ENCODE results near the gene SIGLEC12. TPM values are rescaled to one million over a fixed set of nuclear protein-coding genes. Genes with fewer than 3 reads are reported as not detected.

Gene SIGLEC12
- polyA plus RNA-seq, 2 of the 4 experiments (the other 2 are of a cell fraction), result not detected

DNA sequence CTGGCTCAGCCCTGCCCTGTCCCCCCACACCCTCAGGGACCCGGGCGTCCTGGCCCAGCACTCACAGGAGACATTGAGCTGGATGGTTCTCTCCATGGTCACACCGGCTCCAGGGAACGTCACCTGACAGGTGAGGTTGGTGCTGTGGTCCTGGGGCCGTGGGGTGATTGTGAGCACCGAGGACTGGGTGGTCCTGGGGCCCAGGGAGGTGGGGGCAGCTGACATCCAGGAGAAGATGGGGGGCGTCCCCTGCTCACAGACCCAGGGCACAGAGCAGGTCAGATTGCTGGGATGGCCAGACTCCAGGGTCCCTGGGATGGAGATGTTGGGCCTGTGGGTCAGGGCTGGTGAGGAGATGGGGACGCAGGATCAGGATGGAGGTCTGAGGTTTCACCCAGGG, 29.0 kb upstream of the SIGLEC12 start (continued):
- TF ChIP-seq RCOR1 (IDR thresholded peaks at IDR 0.05; ENCODE audit: low read depth, low read length), result no peak
- TF ChIP-seq RFX5 (IDR thresholded peaks at IDR 0.05), result no peak
- TF ChIP-seq HOXB13 (CRISPR knock-in tag; IDR thresholded peaks at IDR 0.05; ENCODE audit: low read depth), result no peak

- WGBS (ENCODE audit: missing lambda C conversion rate), result 0% methylated on average over 1 of the region's 2 CpGs
- no peak overlapping the region for H3K27ac ChIP-seq
- ATAC-seq, result no peak
- FAIRE-seq, result no peak
- CTCF ChIA-PET, result interaction anchor here (0.9 to 3.8 kb wide), 3 partner anchors 14 to 108 kb away, joined by 3 to 18 read pairs (median 3); no protein-coding TSS in a partner anchor
- H3K4me3 ChIP-seq, result no peak overlapping the region
- no peaks in the 10 kb centered on the region; the same call in 2 of the 3 replicates for H3K9me3 ChIP-seq
- DNase-seq (ENCODE audit: low read depth in 1 of 2, low spot score in 1 of 2), result no peak
- TF ChIP-seq ZFP36 (IDR thresholded peaks at IDR 0.05; ENCODE audit: borderline replicate concordance, partially characterized antibody) (no peak), RARB (CRISPR knock-in tag; IDR thresholded peaks at IDR 0.05) (no peak), POLR2AphosphoS2 (conservative IDR thresholded peaks at IDR 0.05; ENCODE audit: low read length) (no peak), CBX2 (IDR thresholded peaks at IDR 0.05; ENCODE audit: borderline replicate concordance, low read depth) (no peak), FOSL2 (IDR thresholded peaks at IDR 0.05) (no peak), FOSL2 (CRISPR knock-in tag; IDR thresholded peaks at IDR 0.05) (no peak), KDM1A (IDR thresholded peaks at IDR 0.05; ENCODE audit: low read depth) (no peak)
- TF ChIP-seq, protein P1, sequence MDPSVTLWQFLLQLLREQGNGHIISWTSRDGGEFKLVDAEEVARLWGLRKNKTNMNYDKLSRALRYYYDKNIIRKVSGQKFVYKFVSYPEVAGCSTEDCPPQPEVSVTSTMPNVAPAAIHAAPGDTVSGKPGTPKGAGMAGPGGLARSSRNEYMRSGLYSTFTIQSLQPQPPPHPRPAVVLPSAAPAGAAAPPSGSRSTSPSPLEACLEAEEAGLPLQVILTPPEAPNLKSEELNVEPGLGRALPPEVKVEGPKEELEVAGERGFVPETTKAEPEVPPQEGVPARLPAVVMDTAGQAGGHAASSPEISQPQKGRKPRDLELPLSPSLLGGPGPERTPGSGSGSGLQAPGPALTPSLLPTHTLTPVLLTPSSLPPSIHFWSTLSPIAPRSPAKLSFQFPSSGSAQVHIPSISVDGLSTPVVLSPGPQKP (IDR thresholded peaks at IDR 0.05; ENCODE audit: low read depth, low read length), result no peak
- H3K4me1 ChIP-seq, result no peaks in the 10 kb centered on the region
- no peak overlapping the region for H3K4me2 ChIP-seq
- POLR2A ChIA-PET, result no interaction called here
These were observed 27.7 kb upstream of the SIGLEC12 start for GRCh38 chr19:51529301-51529700.

- no peaks in the 10 kb centered on the region for H3K4me1 ChIP-seq
- TF ChIP-seq FOXS1 (CRISPR knock-in tag; IDR thresholded peaks at IDR 0.05), result no peak
- TF ChIP-seq GATA3 (IDR thresholded peaks at IDR 0.05; ENCODE audit: borderline replicate concordance), result no peak
- TF ChIP-seq, protein P1 (IDR thresholded peaks at IDR 0.05; ENCODE audit: low read depth, low read length), result no peak
- TF ChIP-seq CEBPB (IDR thresholded peaks at IDR 0.05), result no peak
- TF ChIP-seq, protein P2, sequence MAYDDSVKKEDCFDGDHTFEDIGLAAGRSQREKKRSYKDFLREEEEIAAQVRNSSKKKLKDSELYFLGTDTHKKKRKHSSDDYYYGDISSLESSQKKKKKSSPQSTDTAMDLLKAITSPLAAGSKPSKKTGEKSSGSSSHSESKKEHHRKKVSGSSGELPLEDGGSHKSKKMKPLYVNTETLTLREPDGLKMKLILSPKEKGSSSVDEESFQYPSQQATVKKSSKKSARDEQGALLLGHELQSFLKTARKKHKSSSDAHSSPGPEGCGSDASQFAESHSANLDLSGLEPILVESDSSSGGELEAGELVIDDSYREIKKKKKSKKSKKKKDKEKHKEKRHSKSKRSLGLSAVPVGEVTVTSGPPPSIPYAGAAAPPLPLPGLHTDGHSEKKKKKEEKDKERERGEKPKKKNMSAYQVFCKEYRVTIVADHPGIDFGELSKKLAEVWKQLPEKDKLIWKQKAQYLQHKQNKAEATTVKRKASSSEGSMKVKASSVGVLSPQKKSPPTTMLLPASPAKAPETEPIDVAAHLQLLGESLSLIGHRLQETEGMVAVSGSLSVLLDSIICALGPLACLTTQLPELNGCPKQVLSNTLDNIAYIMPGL (CRISPR knock-in tag; IDR thresholded peaks at IDR 0.05; ENCODE audit: borderline replicate concordance), result no peak
- no peak for TF ChIP-seq FOSL2 (IDR thresholded peaks at IDR 0.05)
- no peak for TF ChIP-seq FOSL2 (CRISPR knock-in tag; IDR thresholded peaks at IDR 0.05)
- TF ChIP-seq, protein P3, sequence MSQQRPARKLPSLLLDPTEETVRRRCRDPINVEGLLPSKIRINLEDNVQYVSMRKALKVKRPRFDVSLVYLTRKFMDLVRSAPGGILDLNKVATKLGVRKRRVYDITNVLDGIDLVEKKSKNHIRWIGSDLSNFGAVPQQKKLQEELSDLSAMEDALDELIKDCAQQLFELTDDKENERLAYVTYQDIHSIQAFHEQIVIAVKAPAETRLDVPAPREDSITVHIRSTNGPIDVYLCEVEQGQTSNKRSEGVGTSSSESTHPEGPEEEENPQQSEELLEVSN (IDR thresholded peaks at IDR 0.05; ENCODE audit: borderline replicate concordance, low read depth), result no peak
- TF ChIP-seq BHLHE40 (IDR thresholded peaks at IDR 0.05; ENCODE audit: low read depth, low read length), result no peak
- no peak for TF ChIP-seq EP300 (IDR thresholded peaks at IDR 0.05)
- no peak for TF ChIP-seq TP53 (CRISPR knock-in tag; IDR thresholded peaks at IDR 0.05)
- no peak for TF ChIP-seq EHF (CRISPR knock-in tag; IDR thresholded peaks at IDR 0.05)
- TF ChIP-seq PBX3 (IDR thresholded peaks at IDR 0.05), result no peak
- TF ChIP-seq PHF8 (IDR thresholded peaks at IDR 0.05; ENCODE audit: borderline replicate concordance, low read depth), result no peak
- ATAC-seq (no peak), DNase-seq (ENCODE audit: low read depth in 1 of 2, low spot score in 1 of 2) (no peak), FAIRE-seq (no peak)
- H3K4me2 ChIP-seq, result no peak overlapping the region
- ChIA-PET POLR2A (no interaction called here), CTCF (interaction anchor here (0.7 to 3.7 kb wide), 2 partner anchors 11 to 38 kb away, joined by 3 to 24 read pairs; no protein-coding TSS in a partner anchor)
- no peak overlapping the region for H3K4me3 ChIP-seq
- 0% methylated on average over 4 of the region's 4 CpGs for WGBS (ENCODE audit: missing lambda C conversion rate)
- peaks cover 5% of the 10 kb centered on the region; the same call in 2 of the 3 replicates for H3K9me3 ChIP-seq
- no peak overlapping the region for H3K27ac ChIP-seq
These were observed 24.1 kb upstream of the SIGLEC12 start for GRCh38 chr19:51525651-51526050.
